Stromal cell of bone marrow (primary cell): ENCODE data around the gene GLRA1.
"Not testable (repeated sequence)": the region's sequence is repeated elsewhere in the genome, so short reads cannot be mapped to it uniquely, and the experiment has no call there.

Source experiments
- DNase-seq: peaks from one replicate; pipeline ENCODE4 v3.0.0-alpha.2; 2012; ENCODE audit warnings: low read depth

The GLRA1 gene

GRCh38 chr5:151812757-151813309 is 111.8 kb downstream of the GLRA1 start:
- DNase-seq: no peak

- peak; percentile 41 for DNase-seq
These were observed 112.9 kb downstream of the GLRA1 start for GRCh38 chr5:151811593-151812321.

GRCh38 chr5:151810897-151811296 is 113.8 kb downstream of the GLRA1 start:
- no peak for DNase-seq

- no peak for DNase-seq
These were observed 114.2 kb downstream of the GLRA1 start for GRCh38 chr5:151810449-151810848.

GRCh38 chr5:151808451-151809169 is 116.0 kb downstream of the GLRA1 start:
- no peak for DNase-seq

GRCh38 chr5:151805414-151806223 is 119.0 kb downstream of the GLRA1 start:
- DNase-seq: peak; percentile 57

- DNase-seq: no peak
These were observed 124.1 kb downstream of the GLRA1 start for GRCh38 chr5:151800532-151800931.

- no peak for DNase-seq
These were observed 125.2 kb downstream of the GLRA1 start for GRCh38 chr5:151799407-151799806.

GRCh38 chr5:151798674-151799073 is 126.0 kb downstream of the GLRA1 start:
- DNase-seq: no peak

GRCh38 chr5:151795426-151795825 is 129.2 kb downstream of the GLRA1 start:
- no peak for DNase-seq

- no peak for DNase-seq
These were observed 131.3 kb downstream of the GLRA1 start for GRCh38 chr5:151793358-151793757.

GRCh38 chr5:151787817-151788216 is 136.8 kb downstream of the GLRA1 start:
- no peak for DNase-seq

GRCh38 chr5:151786468-151786867 is 138.2 kb downstream of the GLRA1 start:
- DNase-seq: no peak

GRCh38 chr5:151784141-151784540 is 140.5 kb downstream of the GLRA1 start:
- DNase-seq: no peak

- not testable (repeated sequence) for DNase-seq
These were observed 141.0 kb downstream of the GLRA1 start for GRCh38 chr5:151783664-151784063.

GRCh38 chr5:151781201-151781600 is 143.4 kb downstream of the GLRA1 start:
- no peak for DNase-seq

- DNase-seq: no peak
These were observed 144.3 kb downstream of the GLRA1 start for GRCh38 chr5:151780348-151780747.

GRCh38 chr5:151779531-151780125 is 145.0 kb downstream of the GLRA1 start:
- no peak for DNase-seq

GRCh38 chr5:151775025-151775606 is 149.5 kb downstream of the GLRA1 start:
- DNase-seq: no peak

GRCh38 chr5:151773951-151774350 is 150.7 kb downstream of the GLRA1 start:
- DNase-seq: no peak

GRCh38 chr5:151772846-151773561 is 151.6 kb downstream of the GLRA1 start:
- no peak for DNase-seq
